GM12875 (cell line): ENCODE data around the gene ALOX15.
"Not testable (repeated sequence)": the region's sequence is repeated elsewhere in the genome, so short reads cannot be mapped to it uniquely, and the experiment has no call there.

Experiments used
- H3K4me3 ChIP-seq: one replicate; pipeline ENCODE4 v1.5.1; 2011; ENCODE audit warnings: low read depth, low read length, control low read depth
- CTCF ChIP-seq: IDR thresholded peaks from 2 replicates; pipeline ENCODE4 v1.5.1; 2011; ENCODE audit warnings: low read depth, mild to moderate bottlenecking, control low read depth, inconsistent platforms, low read length, moderate library complexity, borderline replicate concordance; ENCODE audit not compliant: insufficient read depth

ALOX15 gene

GRCh38 chr17:4626734-4627256 is 14.7 kb downstream of the ALOX15 start:
- TF ChIP-seq CTCF = no peak
- H3K4me3 ChIP-seq = no peak overlapping the region

GRCh38 chr17:4625181-4625617 is 16.3 kb downstream of the ALOX15 start:
- TF ChIP-seq CTCF = no peak
- no peak overlapping the region for H3K4me3 ChIP-seq

- H3K4me3 ChIP-seq = not testable (repeated sequence)
Observed at GRCh38 chr17:4624451-4624911, 17.0 kb downstream of the ALOX15 start.

GRCh38 chr17:4623249-4623648 is 18.2 kb downstream of the ALOX15 start:
- H3K4me3 ChIP-seq = no peak overlapping the region
- TF ChIP-seq CTCF = no peak

- TF ChIP-seq CTCF = no peak
Observed at GRCh38 chr17:4622375-4622774, 19.1 kb downstream of the ALOX15 start.

GRCh38 chr17:4620531-4621101 is 20.9 kb downstream of the ALOX15 start:
- no peak for TF ChIP-seq CTCF
- H3K4me3 ChIP-seq = no peak overlapping the region

More at GRCh38 chr17:4622375-4622774, 19.1 kb downstream of the ALOX15 start:
- H3K4me3 ChIP-seq = no peak overlapping the region

- H3K4me3 ChIP-seq = no peak overlapping the region
- no peak for TF ChIP-seq CTCF
Observed at GRCh38 chr17:4617590-4618351, 23.7 kb downstream of the ALOX15 start.
